Measurements from ENCODE around the gene LCE1D.

The LCE1D gene

GRCh38 chr1:152796421-152796820 lies at the start of gene LCE1D:
LCE1D (plus strand) TSS chr1:152796721; CDS start chr1:152797795, 1,074 bp downstream.
- in situ Hi-C loops (cut with MboI; ENCODE audit: low sequenced_read_pairs): no loop called here

- in situ Hi-C loops (cut with MboI; ENCODE audit: low sequenced_read_pairs): no loop called here
Observed at GRCh38 chr1:152747831-152748230, 48.7 kb upstream of the LCE1D start.

GRCh38 chr1:152752225-152752624 lies 44.3 kb upstream of the LCE1D start:
- in situ Hi-C loops (cut with MboI; ENCODE audit: low sequenced_read_pairs): no loop called here

- in situ Hi-C loops (cut with MboI; ENCODE audit: low sequenced_read_pairs): no loop called here
Observed at GRCh38 chr1:152753586-152753985, 42.9 kb upstream of the LCE1D start.

- in situ Hi-C loops (cut with MboI; ENCODE audit: low sequenced_read_pairs): no loop called here
Observed at GRCh38 chr1:152756872-152757271, 39.6 kb upstream of the LCE1D start.

GRCh38 chr1:152757747-152758146 lies 38.8 kb upstream of the LCE1D start, which contains the start of gene KPRP:
KPRP (plus strand) TSS chr1:152758025; CDS start chr1:152759589, 1,564 bp downstream.
- in situ Hi-C loops (cut with MboI; ENCODE audit: low sequenced_read_pairs): no loop called here

- in situ Hi-C loops (cut with MboI; ENCODE audit: low sequenced_read_pairs): no loop called here
Observed at GRCh38 chr1:152758636-152759035, 37.9 kb upstream of the LCE1D start.

- in situ Hi-C loops (cut with MboI; ENCODE audit: low sequenced_read_pairs): no loop called here
Observed at GRCh38 chr1:152759453-152760173, 36.9 kb upstream of the LCE1D start.

GRCh38 chr1:152760551-152761190 lies 35.9 kb upstream of the LCE1D start:
- in situ Hi-C loops (cut with MboI; ENCODE audit: low sequenced_read_pairs): no loop called here

GRCh38 chr1:152761609-152762213 lies 34.8 kb upstream of the LCE1D start:
- in situ Hi-C loops (cut with MboI; ENCODE audit: low sequenced_read_pairs): no loop called here

GRCh38 chr1:152768847-152769533 lies 27.5 kb upstream of the LCE1D start:
- in situ Hi-C loops (cut with MboI; ENCODE audit: low sequenced_read_pairs): no loop called here

- in situ Hi-C loops (cut with MboI; ENCODE audit: low sequenced_read_pairs): no loop called here
Observed at GRCh38 chr1:152770411-152770810, 26.1 kb upstream of the LCE1D start.

GRCh38 chr1:152774875-152775274 lies 21.6 kb upstream of the LCE1D start, which contains the start of gene LCE1F:
LCE1F (plus strand) TSS chr1:152775140; CDS start chr1:152776372, 1,232 bp downstream.
- in situ Hi-C loops (cut with MboI; ENCODE audit: low sequenced_read_pairs): no loop called here

GRCh38 chr1:152776361-152776760 lies 20.2 kb upstream of the LCE1D start:
- in situ Hi-C loops (cut with MboI; ENCODE audit: low sequenced_read_pairs): no loop called here

- in situ Hi-C loops (cut with MboI; ENCODE audit: low sequenced_read_pairs): no loop called here
Observed at GRCh38 chr1:152777510-152778137, 18.9 kb upstream of the LCE1D start.

GRCh38 chr1:152783095-152783494 lies 13.4 kb upstream of the LCE1D start:
- in situ Hi-C loops (cut with MboI; ENCODE audit: low sequenced_read_pairs): no loop called here

- in situ Hi-C loops (cut with MboI; ENCODE audit: low sequenced_read_pairs): no loop called here
Observed at GRCh38 chr1:152786077-152786476, 10.4 kb upstream of the LCE1D start, which contains the start of gene LCE1E. LCE1E (plus strand) TSS chr1:152786257; CDS start chr1:152787300, 1,043 bp downstream.

- in situ Hi-C loops (cut with MboI; ENCODE audit: low sequenced_read_pairs): no loop called here
Observed at GRCh38 chr1:152795686-152796085, 835 bp upstream of the LCE1D start.

GRCh38 chr1:152801333-152801732 lies 4.8 kb downstream of the LCE1D start:
- in situ Hi-C loops (cut with MboI; ENCODE audit: low sequenced_read_pairs): no loop called here

GRCh38 chr1:152806576-152806975 lies 10.1 kb downstream of the LCE1D start, which contains the start of gene LCE1C:
LCE1C (minus strand) TSS chr1:152806651; CDS start chr1:152805478, 1,173 bp downstream.
- in situ Hi-C loops (cut with MboI; ENCODE audit: low sequenced_read_pairs): no loop called here

GRCh38 chr1:152811050-152811449 lies 14.5 kb downstream of the LCE1D start:
- in situ Hi-C loops (cut with MboI; ENCODE audit: low sequenced_read_pairs): no loop called here
